Measurements from ENCODE around the gene TFF1.

GRCh38 chr21:42407476-42407875 lies 41.1 kb upstream of the TFF1 start:
- TF ChIP-seq CTCF (conservative IDR thresholded peaks at IDR 0.05; ENCODE audit: low read length) (no peak), EZH2phosphoT487 (IDR thresholded peaks at IDR 0.05; ENCODE audit: borderline replicate concordance) (no peak)

All from Loucy (cell line).